ENCODE results near the gene CDCA3. TPM values are rescaled to one million over a fixed set of nuclear protein-coding genes. Genes with fewer than 3 reads are reported as not detected.
"Not testable (repeated sequence)": the region's sequence is repeated elsewhere in the genome, so short reads cannot be mapped to it uniquely, and the experiment has no call there.

The CDCA3 gene
- total and polyA plus RNA-seq, 4 experiments from 2014 or later: 0.09 to 2.0 (median 0.83) TPM

DNA sequence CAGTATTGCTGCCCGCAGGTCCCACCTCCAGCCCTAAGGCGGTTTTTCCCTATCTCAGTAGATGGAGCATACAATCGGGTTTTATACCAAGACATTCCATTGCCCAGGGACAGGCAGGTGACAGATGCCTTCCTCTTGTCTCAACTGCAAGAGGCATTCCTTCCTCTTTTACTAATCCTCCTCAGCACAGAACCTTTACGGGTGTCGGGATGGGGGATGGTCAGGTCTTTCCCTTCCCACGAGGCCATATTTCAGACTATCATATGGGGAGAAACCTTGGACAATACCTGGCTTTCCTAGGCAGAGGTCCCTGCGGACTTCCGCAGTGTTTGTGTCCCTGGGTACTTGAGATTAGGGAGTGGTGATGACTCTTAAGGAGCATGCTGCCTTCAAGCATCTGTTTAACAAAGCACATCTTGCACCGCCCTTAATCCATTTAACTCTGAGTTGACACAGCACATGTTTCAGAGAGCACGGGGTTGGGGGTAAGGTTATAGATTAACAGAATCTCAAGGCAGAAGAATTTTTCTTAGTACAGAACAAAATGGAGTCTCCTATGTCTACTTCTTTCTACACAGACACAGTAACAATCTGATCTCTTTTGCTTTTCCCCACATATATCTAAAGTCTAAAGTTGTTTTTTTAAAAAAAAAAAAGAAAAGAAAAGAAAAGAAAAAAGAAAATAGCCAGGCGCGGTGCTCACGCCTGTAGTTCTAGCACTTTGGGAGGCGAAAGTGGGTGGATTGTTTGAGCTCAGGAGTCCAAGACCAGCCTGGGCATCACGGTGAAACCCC, 35.3 kb upstream of the CDCA3 start:
- H3K9me3 ChIP-seq (ENCODE audit: control insufficient read depth in 1 of 2, low read length in 2 of 2); H3K36me3 ChIP-seq (ENCODE audit: insufficient read depth, low read length); H3K36me3 Mint-ChIP-seq; H3K27ac Mint-ChIP-seq; H3K27me3 Mint-ChIP-seq; H3K27ac ChIP-seq (ENCODE audit: low read depth, low read length); H3K4me3 Mint-ChIP-seq; H3K27me3 ChIP-seq (ENCODE audit: insufficient read depth, low read length); H3K4me1 ChIP-seq (ENCODE audit: insufficient read depth, low read length); DNase-seq; H3K4me3 ChIP-seq (ENCODE audit: low read length in 2 of 2); H3K9me3 Mint-ChIP-seq; intact Hi-C loops (cut with micrococcal nuclease): not testable (repeated sequence)
- CTCF ChIA-PET (ENCODE audit: partially characterized antibody): interaction anchor here (1.2 to 1.4 kb wide), 3 partner anchors 14 to 258 kb away, joined by 3 to 5 read pairs (median 4); partner anchors contain the start of gene SPSB2
- POLR2A ChIA-PET (ENCODE audit: partially characterized antibody): interaction anchor here (1.1 to 5.3 kb wide), 3 partner anchors 12 to 17 kb away, joined by 3 to 33 read pairs (median 4); partner anchors contain the start of gene SPSB2
- H3K4me1 Mint-ChIP-seq: peaks cover 2 to 11% (median 7%) of the 10 kb centered on the region in 4 donors

- CTCF ChIA-PET (ENCODE audit: partially characterized antibody): interaction anchor here (1.2 to 3.8 kb wide), 2 partner anchors 12 to 16 kb away, joined by 3 to 26 read pairs; partner anchors contain the start of gene SPSB2
- H3K4me3 Mint-ChIP-seq: no peak overlapping the region
- Histone ChIP-seq H3K9me3 (ENCODE audit: control insufficient read depth in 1 of 2, low read length in 2 of 2) (no peaks in the 10 kb centered on the region), H3K4me1 (ENCODE audit: insufficient read depth, low read length) (no peaks in the 10 kb centered on the region), H3K27me3 (ENCODE audit: insufficient read depth, low read length) (no peaks in the 10 kb centered on the region), H3K36me3 (ENCODE audit: insufficient read depth, low read length) (no peaks in the 10 kb centered on the region), H3K4me3 (ENCODE audit: low read length in 2 of 2) (no peak overlapping the region), H3K27ac (ENCODE audit: low read depth, low read length) (no peak overlapping the region)
- H3K27ac Mint-ChIP-seq: no peak overlapping the region
- POLR2A ChIA-PET (ENCODE audit: partially characterized antibody): interaction anchor here (5.3 kb wide), 1 partner anchor 11 kb away, joined by 33 read pairs; the partner anchor contains the start of gene SPSB2
- H3K27me3 Mint-ChIP-seq: no peaks in the 10 kb centered on the region
- peaks cover 0 to 9% of the 10 kb centered on the region in 2 donors for H3K36me3 Mint-ChIP-seq
- no peak for DNase-seq
- intact Hi-C loops (cut with micrococcal nuclease): no loop called here
- H3K4me1 Mint-ChIP-seq: no peaks in the 10 kb centered on the region
- no peaks in the 10 kb centered on the region for H3K9me3 Mint-ChIP-seq
These were observed 33.5 kb upstream of the CDCA3 start for GRCh38 chr12:6884539-6884938.

GRCh38 chr12:6883683-6884082, 32.6 kb upstream of the CDCA3 start:
- no peak for DNase-seq
- CTCF ChIA-PET (ENCODE audit: partially characterized antibody): interaction anchor here (3.8 kb wide), 1 partner anchor 11 kb away, joined by 26 read pairs; the partner anchor contains the start of gene SPSB2
- H3K27me3 ChIP-seq (ENCODE audit: insufficient read depth, low read length): no peaks in the 10 kb centered on the region
- H3K27me3 Mint-ChIP-seq: no peaks in the 10 kb centered on the region
- no peaks in the 10 kb centered on the region for H3K9me3 Mint-ChIP-seq
- H3K27ac ChIP-seq (ENCODE audit: low read depth, low read length): no peak overlapping the region
- H3K4me3 Mint-ChIP-seq: no peak overlapping the region
- H3K4me3 ChIP-seq (ENCODE audit: low read length in 2 of 2): no peak overlapping the region
- intact Hi-C loops (cut with micrococcal nuclease): no loop called here
- no peaks in the 10 kb centered on the region for H3K4me1 ChIP-seq (ENCODE audit: insufficient read depth, low read length)
- H3K27ac Mint-ChIP-seq: no peak overlapping the region
- H3K36me3 ChIP-seq (ENCODE audit: insufficient read depth, low read length): no peaks in the 10 kb centered on the region
- POLR2A ChIA-PET (ENCODE audit: partially characterized antibody): interaction anchor here (5.3 kb wide), 1 partner anchor 10 kb away, joined by 33 read pairs; the partner anchor contains the start of gene SPSB2
- H3K36me3 Mint-ChIP-seq: peaks cover 0 to 9% of the 10 kb centered on the region in 2 donors
- H3K4me1 Mint-ChIP-seq: no peaks in the 10 kb centered on the region
- no peaks in the 10 kb centered on the region for H3K9me3 ChIP-seq (ENCODE audit: control insufficient read depth in 1 of 2, low read length in 2 of 2)

- Histone ChIP-seq H3K36me3 (ENCODE audit: insufficient read depth, low read length) (no peaks in the 10 kb centered on the region), H3K4me1 (ENCODE audit: insufficient read depth, low read length) (no peaks in the 10 kb centered on the region), H3K27me3 (ENCODE audit: insufficient read depth, low read length) (no peaks in the 10 kb centered on the region), H3K27ac (ENCODE audit: low read depth, low read length) (no peak overlapping the region), H3K4me3 (ENCODE audit: low read length in 2 of 2) (no peak overlapping the region), H3K9me3 (ENCODE audit: control insufficient read depth in 1 of 2, low read length in 2 of 2) (no peaks in the 10 kb centered on the region)
- CTCF ChIA-PET (ENCODE audit: partially characterized antibody): interaction anchor here (3.8 kb wide), 1 partner anchor 11 kb away, joined by 26 read pairs; the partner anchor contains the start of gene SPSB2
- no peak for DNase-seq
- intact Hi-C loops (cut with micrococcal nuclease): no loop called here
- no peaks in the 10 kb centered on the region for H3K4me1 Mint-ChIP-seq
- H3K27ac Mint-ChIP-seq: no peak overlapping the region
- H3K9me3 Mint-ChIP-seq: no peaks in the 10 kb centered on the region
- POLR2A ChIA-PET (ENCODE audit: partially characterized antibody): interaction anchor here (1.8 to 5.3 kb wide), 2 partner anchors 8 to 10 kb away, joined by 11 to 33 read pairs; partner anchors contain the start of gene SPSB2
- no peak overlapping the region for H3K4me3 Mint-ChIP-seq
- no peaks in the 10 kb centered on the region for H3K27me3 Mint-ChIP-seq
- H3K36me3 Mint-ChIP-seq: peaks cover 0 to 9% of the 10 kb centered on the region in 2 donors
These were observed 32.2 kb upstream of the CDCA3 start for GRCh38 chr12:6883252-6883651.

GRCh38 chr12:6879824-6880223, 28.7 kb upstream of the CDCA3 start:
- POLR2A ChIA-PET (ENCODE audit: partially characterized antibody): interaction anchor here (1.4 kb wide), 1 partner anchor 11 kb away, joined by 3 read pairs; no protein-coding TSS in a partner anchor
- H3K9me3 Mint-ChIP-seq; H3K27me3 Mint-ChIP-seq; DNase-seq; H3K4me1 Mint-ChIP-seq; H3K4me3 Mint-ChIP-seq; H3K4me3 ChIP-seq (ENCODE audit: low read length in 2 of 2); intact Hi-C loops (cut with micrococcal nuclease); H3K36me3 ChIP-seq (ENCODE audit: insufficient read depth, low read length); H3K27ac ChIP-seq (ENCODE audit: low read depth, low read length); H3K36me3 Mint-ChIP-seq; H3K27ac Mint-ChIP-seq; H3K9me3 ChIP-seq (ENCODE audit: control insufficient read depth in 1 of 2, low read length in 2 of 2); H3K4me1 ChIP-seq (ENCODE audit: insufficient read depth, low read length); H3K27me3 ChIP-seq (ENCODE audit: insufficient read depth, low read length): not testable (repeated sequence)
- CTCF ChIA-PET (ENCODE audit: partially characterized antibody): interaction anchor here (3.0 kb wide), 1 partner anchor 12 kb away, joined by 15 read pairs; no protein-coding TSS in a partner anchor

- intact Hi-C loops (cut with micrococcal nuclease): not testable (repeated sequence)
- peaks cover 27 to 60% (median 42%) of the 10 kb centered on the region in 4 donors for H3K4me1 Mint-ChIP-seq
These were observed 22.9 kb upstream of the CDCA3 start for GRCh38 chr12:6874015-6874368.

More at GRCh38 chr12:6874015-6874368, 22.9 kb upstream of the CDCA3 start:
- ChIA-PET POLR2A (ENCODE audit: partially characterized antibody) (interaction anchor here (0.6 to 11.0 kb wide), 9 partner anchors 9 to 185 kb away, joined by 3 to 270 read pairs (median 33); partner anchors contain the start of genes C12orf57, CDCA3, ENO2 and RNU7-1), CTCF (ENCODE audit: partially characterized antibody) (interaction anchor here (1.1 to 9.2 kb wide), 7 partner anchors 17 to 237 kb away, joined by 3 to 151 read pairs (median 32); partner anchors contain the start of genes C12orf57, C1RL, LPCAT3 and P3H3)
- Mint-ChIP-seq H3K27ac (peak overlapping the region; percentile 75 to 96 (median 89)), H3K36me3 (peaks cover 7 to 38% of the 10 kb centered on the region in 2 donors), H3K4me3 (peak overlapping the region; percentile 89 to 93 (median 92))
- H3K27ac ChIP-seq (ENCODE audit: low read depth, low read length): peak overlapping the region; percentile 87
- not testable (repeated sequence) for H3K9me3 ChIP-seq (ENCODE audit: control insufficient read depth in 1 of 2, low read length in 2 of 2); H3K27me3 Mint-ChIP-seq; DNase-seq; H3K9me3 Mint-ChIP-seq; H3K27me3 ChIP-seq (ENCODE audit: insufficient read depth, low read length)
- peaks cover 39% of the 10 kb centered on the region for H3K4me1 ChIP-seq (ENCODE audit: insufficient read depth, low read length)
- peak overlapping the region; percentile 76 to 99 for H3K4me3 ChIP-seq (ENCODE audit: low read length in 2 of 2)
- peaks cover 17% of the 10 kb centered on the region for H3K36me3 ChIP-seq (ENCODE audit: insufficient read depth, low read length)

Measured in CD4-positive, alpha-beta memory T cell (primary cell).